ENCODE results near the gene GPHN.

- TF ChIP-seq, protein P1, sequence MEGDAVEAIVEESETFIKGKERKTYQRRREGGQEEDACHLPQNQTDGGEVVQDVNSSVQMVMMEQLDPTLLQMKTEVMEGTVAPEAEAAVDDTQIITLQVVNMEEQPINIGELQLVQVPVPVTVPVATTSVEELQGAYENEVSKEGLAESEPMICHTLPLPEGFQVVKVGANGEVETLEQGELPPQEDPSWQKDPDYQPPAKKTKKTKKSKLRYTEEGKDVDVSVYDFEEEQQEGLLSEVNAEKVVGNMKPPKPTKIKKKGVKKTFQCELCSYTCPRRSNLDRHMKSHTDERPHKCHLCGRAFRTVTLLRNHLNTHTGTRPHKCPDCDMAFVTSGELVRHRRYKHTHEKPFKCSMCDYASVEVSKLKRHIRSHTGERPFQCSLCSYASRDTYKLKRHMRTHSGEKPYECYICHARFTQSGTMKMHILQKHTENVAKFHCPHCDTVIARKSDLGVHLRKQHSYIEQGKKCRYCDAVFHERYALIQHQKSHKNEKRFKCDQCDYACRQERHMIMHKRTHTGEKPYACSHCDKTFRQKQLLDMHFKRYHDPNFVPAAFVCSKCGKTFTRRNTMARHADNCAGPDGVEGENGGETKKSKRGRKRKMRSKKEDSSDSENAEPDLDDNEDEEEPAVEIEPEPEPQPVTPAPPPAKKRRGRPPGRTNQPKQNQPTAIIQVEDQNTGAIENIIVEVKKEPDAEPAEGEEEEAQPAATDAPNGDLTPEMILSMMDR (IDR thresholded peaks at IDR 0.05), result peak; percentile 45
- no peak for TF ChIP-seq JUN (IDR thresholded peaks at IDR 0.05)
- TF ChIP-seq BHLHE40 (IDR thresholded peaks at IDR 0.05; ENCODE audit: low read depth, low read length), result no peak
Observed at GRCh38 chr14:66746316-66747006, 238.5 kb downstream of the GPHN start.

Measured in A549 (cell line).